Smooth muscle cell (in vitro differentiated cells): ENCODE measurements around the gene TRIM22. TPM values are rescaled to one million over a fixed set of nuclear protein-coding genes. Genes with fewer than 3 reads are reported as not detected.

Source experiments
- DNase-seq: peaks from one replicate; lab custom pipeline; 2025; ENCODE audit not compliant: unreplicated experiment; lab: John Stamatoyannopoulos, UW
- H2AFZ ChIP-seq: fragments of 200-600 bp; sonication (generic); 2 replicates; pipeline ENCODE4 v1.6.0; 2016; ENCODE audit warnings: antibody characterized with exemption, low read depth, mild to moderate bottlenecking
- H3F3A ChIP-seq: fragments of 200-600 bp; sonication (generic); 2 replicates; pipeline ENCODE4 v1.6.0; 2017; ENCODE audit warnings: antibody characterized with exemption, low read depth
- H3K27ac ChIP-seq: fragments of 200-600 bp; sonication (generic); 2 replicates; pipeline ENCODE4 v1.5.1; 2016; ENCODE audit warnings: low read depth, mild to moderate bottlenecking
- H3K27me3 ChIP-seq: fragments of 200-600 bp; sonication (generic); 2 replicates; pipeline ENCODE4 v1.6.1; 2016; ENCODE audit warnings: low read depth, mild to moderate bottlenecking
- H3K36me3 ChIP-seq: fragments of 200-600 bp; sonication (generic); 2 replicates; pipeline ENCODE4 v1.5.1; 2016; ENCODE audit warnings: low read depth
- H3K4me1 ChIP-seq: fragments of 200-600 bp; sonication (generic); 2 replicates; pipeline ENCODE4 v1.5.1; 2016; ENCODE audit warnings: low read depth
- H3K4me2 ChIP-seq: fragments of 200-600 bp; sonication (generic); 2 replicates; pipeline ENCODE4 v1.6.0; 2016; ENCODE audit warnings: mild to moderate bottlenecking
- H3K4me3 ChIP-seq: fragments of 200-600 bp; sonication (generic); 2 replicates; pipeline ENCODE4 v1.5.1; 2016; ENCODE audit warnings: mild to moderate bottlenecking
- H3K79me2 ChIP-seq: fragments of 200-600 bp; sonication (generic); 2 replicates; pipeline ENCODE4 v1.6.0; 2016; ENCODE audit warnings: low read depth, mild to moderate bottlenecking
- H3K9ac ChIP-seq: fragments of 200-600 bp; sonication (generic); 2 replicates; pipeline ENCODE4 v1.6.0; 2016; ENCODE audit warnings: low read depth
- H3K9me3 ChIP-seq: fragments of 200-600 bp; sonication (generic); replicated peaks from 2 replicates; pipeline ENCODE4 v1.5.1; 2016; ENCODE audit warnings: low read depth
- H4K20me1 ChIP-seq: fragments of 200-600 bp; sonication (generic); 2 replicates; pipeline ENCODE4 v1.6.0; 2016; ENCODE audit warnings: low read depth
- CTCF ChIP-seq: fragments of 200-600 bp; sonication (generic); IDR thresholded peaks from 2 replicates; pipeline ENCODE4 v1.5.1; 2017; ENCODE audit warnings: borderline replicate concordance, mild to moderate bottlenecking, antibody characterized with exemption; ENCODE audit not compliant: insufficient read depth, poor library complexity, severe bottlenecking
- WGBS: methylation state at CpG from one replicate; pipeline ENCODE4 v1.1.7; 2016; ENCODE audit warnings: low lambda C conversion rate; 5-methylcytosine and 5-hydroxymethylcytosine counted together
- polyA plus RNA-seq: library from polyadenylated mRNA; unstranded; fragments of >200 nt; fragmentation: Nextera tagmentation; extraction: Ambion mirVana; gene quantifications from 2 replicates; pipeline ENCODE4 v1.2.1, GENCODE V29; 2016
- total RNA-seq: library from RNA; depleted of rRNA; stranded (reverse); fragments of >200 nt; gene quantifications from 2 replicates; pipeline ENCODE4 v1.2.3, GENCODE V29; 2014

Gene TRIM22
- total and polyA plus RNA-seq, 2 experiments from 2014 or later: 26.1 to 34.4 TPM

GRCh38 chr11:5698281-5698680, 8.7 kb downstream of the TRIM22 start:
- H3K36me3 ChIP-seq: no peaks in the 10 kb centered on the region
- no peak overlapping the region for H3K4me2 ChIP-seq
- H3K4me1 ChIP-seq: no peaks in the 10 kb centered on the region
- no peaks in the 10 kb centered on the region for H3K27me3 ChIP-seq
- no peak overlapping the region for H3K4me3 ChIP-seq
- 95% methylated on average over 7 of the region's 7 CpGs for WGBS
- no peaks in the 10 kb centered on the region for H3F3A ChIP-seq
- H3K9ac ChIP-seq: no peak overlapping the region
- H2AFZ ChIP-seq: no peak overlapping the region
- H3K9me3 ChIP-seq: no peaks in the 10 kb centered on the region
- no peak for TF ChIP-seq CTCF
- DNase-seq: no peak
- no peaks in the 10 kb centered on the region for H3K79me2 ChIP-seq
- no peaks in the 10 kb centered on the region for H4K20me1 ChIP-seq
- H3K27ac ChIP-seq: no peak overlapping the region

DNA sequence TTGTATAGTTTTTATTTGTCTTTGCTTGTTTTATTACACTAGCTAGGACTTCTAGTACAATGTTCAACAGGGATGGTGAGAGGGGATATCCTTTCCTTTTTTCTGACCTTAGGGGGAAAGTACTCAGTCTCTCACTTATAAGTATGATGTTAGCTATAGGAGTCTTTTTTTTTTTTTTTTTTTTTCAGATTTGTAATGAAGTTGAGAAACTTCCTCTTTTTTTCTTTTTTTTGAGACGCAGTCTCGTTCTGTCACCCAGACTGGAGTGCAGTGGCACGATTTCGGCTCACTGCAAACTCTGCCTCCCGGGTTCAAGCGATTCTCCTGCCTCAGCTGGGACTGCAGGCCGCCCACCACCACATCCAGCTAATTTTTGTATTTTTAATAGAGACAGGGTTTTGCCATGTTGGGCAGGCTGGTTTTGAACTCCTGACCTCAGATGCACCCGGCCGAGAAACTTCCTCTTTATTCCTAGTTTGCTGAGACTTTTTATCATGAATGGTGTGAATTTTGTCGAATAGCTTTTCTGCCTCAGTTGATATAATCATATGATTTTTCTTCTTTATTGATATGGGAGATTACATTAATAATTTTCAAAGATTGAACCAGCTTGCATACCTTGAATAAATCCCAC, 10.9 kb downstream of the TRIM22 start:
- Histone ChIP-seq H3K27ac (no peak overlapping the region), H3K27me3 (no peaks in the 10 kb centered on the region), H4K20me1 (no peaks in the 10 kb centered on the region), H3K4me2 (no peak overlapping the region), H3K36me3 (no peaks in the 10 kb centered on the region), H3K4me3 (no peak overlapping the region), H2AFZ (no peak overlapping the region), H3K9me3 (no peaks in the 10 kb centered on the region), H3K9ac (no peak overlapping the region), H3K4me1 (no peaks in the 10 kb centered on the region), H3K79me2 (no peaks in the 10 kb centered on the region), H3F3A (no peaks in the 10 kb centered on the region)
- TF ChIP-seq CTCF: no peak
- no peak for DNase-seq
- 97% methylated on average over 10 of the region's 10 CpGs for WGBS

DNA sequence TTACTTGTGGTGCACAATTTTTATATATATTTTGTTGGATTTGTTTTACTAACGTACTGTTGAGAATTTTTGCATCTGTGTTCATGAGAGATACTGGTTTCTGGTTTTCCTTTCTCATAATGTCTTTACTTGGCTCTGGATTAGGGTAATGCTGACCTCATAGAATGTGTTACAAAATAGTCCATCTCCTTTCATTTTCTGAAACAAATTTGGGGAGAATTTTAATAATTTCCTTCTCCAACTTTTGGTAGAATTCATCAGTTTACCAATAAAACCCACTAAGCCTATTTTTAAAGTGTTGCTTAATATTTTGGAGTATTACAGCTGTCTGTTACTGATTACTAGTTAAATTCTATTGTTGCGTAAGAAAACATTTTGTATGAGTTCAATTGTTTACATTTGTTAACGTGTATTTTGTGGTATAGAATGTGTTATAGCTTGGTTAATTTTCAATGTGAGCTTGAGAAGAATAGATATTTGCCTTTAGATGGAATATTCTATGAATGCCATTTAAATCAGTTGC, 11.5 kb downstream of the TRIM22 start:
- no peak overlapping the region for H3K9ac ChIP-seq
- H3K27ac ChIP-seq: no peak overlapping the region
- no peaks in the 10 kb centered on the region for H4K20me1 ChIP-seq
- H3K4me1 ChIP-seq: no peaks in the 10 kb centered on the region
- no peaks in the 10 kb centered on the region for H3F3A ChIP-seq
- no peaks in the 10 kb centered on the region for H3K27me3 ChIP-seq
- 59% methylated on average over 3 of the region's 3 CpGs for WGBS
- H3K4me3 ChIP-seq: no peak overlapping the region
- H3K36me3 ChIP-seq: no peaks in the 10 kb centered on the region
- H2AFZ ChIP-seq: no peak overlapping the region
- H3K4me2 ChIP-seq: no peak overlapping the region
- H3K9me3 ChIP-seq: no peaks in the 10 kb centered on the region
- TF ChIP-seq CTCF: no peak
- no peaks in the 10 kb centered on the region for H3K79me2 ChIP-seq
- no peak for DNase-seq
